ENCODE measurements around the gene HNMT.

HNMT gene

GRCh38 chr2:138012082-138012481 lies 47.8 kb downstream of the HNMT start:
- no peak for DNase-seq (ENCODE audit: low read depth in 3 of 3)

- no peak for DNase-seq (ENCODE audit: low read depth in 3 of 3)
Observed at GRCh38 chr2:138012968-138013367, 48.7 kb downstream of the HNMT start.

- DNase-seq (ENCODE audit: low read depth in 3 of 3): no peak
Observed at GRCh38 chr2:138013639-138014038, 49.4 kb downstream of the HNMT start.

GRCh38 chr2:138015494-138015893 lies 51.2 kb downstream of the HNMT start:
- DNase-seq (ENCODE audit: low read depth in 3 of 3): no peak

- no peak for DNase-seq (ENCODE audit: low read depth in 3 of 3)
Observed at GRCh38 chr2:138016351-138017087, 52.2 kb downstream of the HNMT start.

- DNase-seq (ENCODE audit: low read depth in 3 of 3): no peak
Observed at GRCh38 chr2:138017824-138018223, 53.6 kb downstream of the HNMT start.

- DNase-seq (ENCODE audit: low read depth in 3 of 3): no peak
Observed at GRCh38 chr2:138018866-138019688, 54.8 kb downstream of the HNMT start.

- no peak for DNase-seq (ENCODE audit: low read depth in 3 of 3)
Observed at GRCh38 chr2:138020432-138020831, 56.2 kb downstream of the HNMT start.

GRCh38 chr2:138021154-138021553 lies 56.9 kb downstream of the HNMT start:
- no peak for DNase-seq (ENCODE audit: low read depth in 3 of 3)

- DNase-seq (ENCODE audit: low read depth in 3 of 3): no peak
Observed at GRCh38 chr2:138023298-138023697, 59.0 kb downstream of the HNMT start.

- no peak for DNase-seq (ENCODE audit: low read depth in 3 of 3)
Observed at GRCh38 chr2:138023976-138024375, 59.7 kb downstream of the HNMT start.

GRCh38 chr2:138026111-138027020 lies 62.1 kb downstream of the HNMT start:
- no peak for DNase-seq (ENCODE audit: low read depth in 3 of 3)

GRCh38 chr2:138028538-138028937 lies 64.3 kb downstream of the HNMT start:
- DNase-seq (ENCODE audit: low read depth in 3 of 3): no peak

- DNase-seq (ENCODE audit: low read depth in 3 of 3): no peak
Observed at GRCh38 chr2:138029276-138029675, 65.0 kb downstream of the HNMT start.

- DNase-seq (ENCODE audit: low read depth in 3 of 3): no peak
Observed at GRCh38 chr2:138030459-138030858, 66.2 kb downstream of the HNMT start.

GRCh38 chr2:138032334-138032733 lies 68.1 kb downstream of the HNMT start:
- DNase-seq (ENCODE audit: low read depth in 3 of 3): no peak

- no peak for DNase-seq (ENCODE audit: low read depth in 3 of 3)
Observed at GRCh38 chr2:138034536-138034935, 70.3 kb downstream of the HNMT start.

GRCh38 chr2:138035608-138036217 lies 71.4 kb downstream of the HNMT start:
- no peak for DNase-seq (ENCODE audit: low read depth in 3 of 3)

GRCh38 chr2:138036522-138036921 lies 72.2 kb downstream of the HNMT start:
- no peak for DNase-seq (ENCODE audit: low read depth in 3 of 3)

GRCh38 chr2:138037090-138037489 lies 72.8 kb downstream of the HNMT start:
- DNase-seq (ENCODE audit: low read depth in 3 of 3): no peak

GRCh38 chr2:138040616-138041015 lies 76.3 kb downstream of the HNMT start:
- DNase-seq (ENCODE audit: low read depth in 3 of 3): no peak

- DNase-seq (ENCODE audit: low read depth in 3 of 3): no peak
Observed at GRCh38 chr2:138042311-138042710, 78.0 kb downstream of the HNMT start.
